ENCODE measurements around the gene ANKK1.
A peak's percentile ranks its signal among the peaks of the same experiment; 100 is the strongest.

Gene ANKK1

GRCh38 chr11:113392236-113392921, 4.8 kb downstream of the ANKK1 start:
- H3K9me3 ChIP-seq = no peaks in the 10 kb centered on the region
- H3K27ac ChIP-seq = no peak overlapping the region
- no peaks in the 10 kb centered on the region for H3K36me3 ChIP-seq
- H3K4me1 ChIP-seq = peaks cover 0 to 8% (median 4%) of the 10 kb centered on the region in 4 donors
- TF ChIP-seq CTCF (IDR thresholded peaks at IDR 0.05) = no peak
- intact Hi-C loops (cut with DNase I; ENCODE audit: low total_unique reads) = no loop called here
- no peak overlapping the region for H3K4me3 ChIP-seq
- DNase-seq = no peak
- H3K27me3 ChIP-seq = peaks cover 0 to 13% of the 10 kb centered on the region in 2 donors

DNA sequence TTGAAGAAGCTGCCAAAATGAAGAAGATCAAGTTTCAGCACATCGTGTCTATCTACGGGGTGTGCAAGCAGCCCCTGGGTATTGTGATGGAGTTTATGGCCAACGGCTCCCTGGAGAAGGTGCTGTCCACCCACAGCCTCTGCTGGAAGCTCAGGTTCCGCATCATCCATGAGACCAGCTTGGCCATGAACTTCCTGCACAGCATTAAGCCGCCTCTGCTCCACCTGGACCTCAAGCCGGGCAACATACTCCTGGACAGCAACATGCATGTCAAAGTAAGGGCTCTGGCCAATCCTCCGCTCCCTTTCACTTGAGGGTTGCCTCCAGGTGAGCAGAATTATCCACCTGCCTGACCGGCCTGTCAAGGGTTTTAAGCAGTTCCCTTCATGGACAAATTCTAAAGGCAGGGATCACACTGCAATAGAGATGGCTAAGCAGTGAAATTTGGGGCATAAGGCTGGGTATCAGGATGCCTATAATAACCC, 6.0 kb downstream of the ANKK1 start:
- no peaks in the 10 kb centered on the region for H3K9me3 ChIP-seq
- H3K27me3 ChIP-seq = peaks cover 0 to 2% of the 10 kb centered on the region in 2 donors
- H3K27ac ChIP-seq = no peak overlapping the region
- H3K36me3 ChIP-seq = no peaks in the 10 kb centered on the region
- intact Hi-C loops (cut with DNase I; ENCODE audit: low total_unique reads) = no loop called here
- TF ChIP-seq CTCF (IDR thresholded peaks at IDR 0.05) = no peak
- DNase-seq = no peak
- no peak overlapping the region for H3K4me3 ChIP-seq
- no peaks in the 10 kb centered on the region for H3K4me1 ChIP-seq

- Histone ChIP-seq H3K36me3 (peaks cover 0 to 8% (median 0%) of the 10 kb centered on the region in 3 donors), H3K4me1 (no peaks in the 10 kb centered on the region), H3K4me3 (no peak overlapping the region), H3K27me3 (no peaks in the 10 kb centered on the region), H3K9me3 (no peaks in the 10 kb centered on the region), H3K27ac (no peak overlapping the region)
- no peak for DNase-seq
- no peak for TF ChIP-seq CTCF (IDR thresholded peaks at IDR 0.05)
- intact Hi-C loops (cut with DNase I; ENCODE audit: low total_unique reads) = no loop called here
Measured at GRCh38 chr11:113394919-113395318, 7.3 kb downstream of the ANKK1 start.

GRCh38 chr11:113395782-113396336, 8.3 kb downstream of the ANKK1 start:
- H3K4me3 ChIP-seq = no peak overlapping the region
- no peak overlapping the region for H3K27ac ChIP-seq
- H3K36me3 ChIP-seq = peaks cover 0 to 9% (median 0%) of the 10 kb centered on the region in 3 donors
- intact Hi-C loops (cut with DNase I; ENCODE audit: low total_unique reads) = no loop called here
- no peaks in the 10 kb centered on the region for H3K27me3 ChIP-seq
- no peaks in the 10 kb centered on the region for H3K9me3 ChIP-seq
- H3K4me1 ChIP-seq = no peaks in the 10 kb centered on the region
- no peak for TF ChIP-seq CTCF (IDR thresholded peaks at IDR 0.05)
- DNase-seq = peak in 1 of 2 donors; percentile 32

DNA sequence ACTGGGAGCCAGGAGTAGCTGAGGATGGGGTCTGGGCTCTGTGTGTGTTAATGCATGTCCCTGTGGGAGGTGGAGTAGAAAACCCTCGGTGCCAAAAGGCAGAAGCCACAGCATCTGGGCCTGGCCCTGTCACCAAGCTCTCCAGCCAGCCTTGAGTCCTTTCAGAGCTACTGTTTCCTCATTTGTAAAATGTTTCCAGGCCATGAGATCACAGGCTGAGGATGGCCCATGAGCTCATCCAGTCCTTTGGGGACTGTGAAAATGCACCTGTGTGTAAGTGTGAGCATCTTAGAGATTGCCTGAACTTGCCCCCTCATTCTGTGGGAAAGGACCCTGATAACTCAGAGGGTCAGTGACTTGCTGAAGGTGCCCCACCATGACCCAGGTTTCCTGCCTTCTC, 9.1 kb downstream of the ANKK1 start:
- DNase-seq = peak in 1 of 2 donors; percentile 15
- Histone ChIP-seq H3K9me3 (no peaks in the 10 kb centered on the region), H3K27me3 (no peaks in the 10 kb centered on the region), H3K27ac (no peak overlapping the region), H3K4me3 (no peak overlapping the region), H3K36me3 (peaks cover 0 to 9% (median 0%) of the 10 kb centered on the region in 3 donors), H3K4me1 (peaks cover 0 to 5% (median 0%) of the 10 kb centered on the region in 4 donors)
- intact Hi-C loops (cut with DNase I; ENCODE audit: low total_unique reads) = no loop called here
- no peak for TF ChIP-seq CTCF (IDR thresholded peaks at IDR 0.05)
